Airway epithelial cell (primary cell): ENCODE results near the gene NUP205. TPM values are rescaled to one million over a fixed set of nuclear protein-coding genes. Genes with fewer than 3 reads are reported as not detected.

Experiments
- total RNA-seq: library from RNA; depleted of rRNA; stranded (reverse); fragments of >200 nt; gene quantifications from 2 replicates; pipeline ENCODE4 v1.2.3, GENCODE V29; 2015

The NUP205 gene
- total RNA-seq: 78.9 and 80.6 TPM in 2 replicates

GRCh38 chr7:135557455-135558336, at the start of gene NUP205:
TSS of gene NUP205 (plus strand) at chr7:135557917. CDS start at chr7:135557945, 28 bp downstream.

GRCh38 chr7:135509839-135510591, 47.7 kb upstream of the NUP205 start, which contains the start of gene CNOT4:
TSS of gene CNOT4 (minus strand) at chr7:135510102. CDS start at chr7:135438331, 71,771 bp downstream.

GRCh38 chr7:135662373-135663114, 104.8 kb downstream of the NUP205 start, which contains the start of gene STMP1:
TSS of gene STMP1 (plus strand) at chr7:135662514.

Other genes with a start within 250 kb of the NUP205 start
- gene CNOT4, start 47.8 kb upstream of the NUP205 start, total RNA-seq: 8.5 and 11.5 TPM in 2 replicates
- gene STMP1, start 104.6 kb downstream of the NUP205 start, total RNA-seq: 16.7 and 17.2 TPM in 2 replicates
- gene SLC13A4, start 170.3 kb downstream of the NUP205 start, total RNA-seq: not detected in 2 replicates
- gene FAM180A, start 190.9 kb downstream of the NUP205 start, total RNA-seq: not detected in 2 replicates